ENCODE measurements around the gene STON1.
A peak's percentile ranks its signal among the peaks of the same experiment; 100 is the strongest.
"Not testable (repeated sequence)": the region's sequence is repeated elsewhere in the genome, so short reads cannot be mapped to it uniquely, and the experiment has no call there.

Gene STON1

GRCh38 chr2:48530033-48530811 is at the start of gene STON1:
Gene STON1 (plus strand): TSS chr2:48530154. CDS start chr2:48580634, 50,480 bp downstream.
- no peak for DNase-seq

- DNase-seq: no peak
Observed at GRCh38 chr2:48480526-48480925, 49.4 kb upstream of the STON1 start.

GRCh38 chr2:48482313-48482712 is 47.6 kb upstream of the STON1 start:
- DNase-seq: peak; percentile 69

- DNase-seq: peak; percentile 60
Observed at GRCh38 chr2:48482769-48483168, 47.2 kb upstream of the STON1 start.

DNA sequence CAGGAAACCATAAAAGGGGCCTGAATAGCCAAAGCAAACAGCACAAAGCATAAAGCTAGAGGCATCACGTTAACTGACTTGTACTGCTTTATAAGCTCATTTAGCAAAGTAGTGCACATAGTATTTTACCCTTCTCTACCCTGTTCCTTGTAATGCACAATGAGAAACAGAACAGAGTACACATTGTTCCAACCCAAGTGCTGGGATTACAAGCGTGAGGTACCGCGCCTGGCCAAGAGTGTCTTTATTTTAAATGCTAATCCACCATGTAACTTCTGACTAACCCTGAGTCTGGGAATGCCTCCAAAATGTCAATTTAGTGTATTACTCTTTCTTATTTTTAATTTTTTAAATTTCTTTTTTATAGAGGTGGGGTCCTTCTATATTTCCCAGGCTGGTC is 46.4 kb upstream of the STON1 start:
- DNase-seq: no peak

DNA sequence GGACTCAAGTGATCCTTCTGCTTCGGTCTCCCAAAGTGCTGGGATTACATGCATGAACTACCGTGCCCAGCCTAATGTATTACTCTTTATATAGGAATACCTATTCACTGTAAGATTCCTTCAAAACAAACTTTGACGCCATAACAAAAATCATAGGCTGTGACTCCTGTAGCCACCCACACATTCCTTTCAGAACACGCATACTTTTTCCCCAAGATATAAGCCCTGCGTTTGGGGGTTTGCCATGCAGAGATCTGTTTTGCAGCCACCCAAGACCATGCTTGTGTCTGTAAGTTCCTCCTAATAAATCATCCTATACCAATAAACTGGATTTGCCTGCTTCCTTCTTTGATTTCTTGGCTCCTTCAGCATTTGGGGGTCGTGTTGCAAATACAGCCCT is 46.0 kb upstream of the STON1 start:
- DNase-seq: no peak

- no peak for DNase-seq
Observed at GRCh38 chr2:48488545-48488944, 41.4 kb upstream of the STON1 start.

GRCh38 chr2:48496849-48497248 is 33.1 kb upstream of the STON1 start:
- no peak for DNase-seq

DNA sequence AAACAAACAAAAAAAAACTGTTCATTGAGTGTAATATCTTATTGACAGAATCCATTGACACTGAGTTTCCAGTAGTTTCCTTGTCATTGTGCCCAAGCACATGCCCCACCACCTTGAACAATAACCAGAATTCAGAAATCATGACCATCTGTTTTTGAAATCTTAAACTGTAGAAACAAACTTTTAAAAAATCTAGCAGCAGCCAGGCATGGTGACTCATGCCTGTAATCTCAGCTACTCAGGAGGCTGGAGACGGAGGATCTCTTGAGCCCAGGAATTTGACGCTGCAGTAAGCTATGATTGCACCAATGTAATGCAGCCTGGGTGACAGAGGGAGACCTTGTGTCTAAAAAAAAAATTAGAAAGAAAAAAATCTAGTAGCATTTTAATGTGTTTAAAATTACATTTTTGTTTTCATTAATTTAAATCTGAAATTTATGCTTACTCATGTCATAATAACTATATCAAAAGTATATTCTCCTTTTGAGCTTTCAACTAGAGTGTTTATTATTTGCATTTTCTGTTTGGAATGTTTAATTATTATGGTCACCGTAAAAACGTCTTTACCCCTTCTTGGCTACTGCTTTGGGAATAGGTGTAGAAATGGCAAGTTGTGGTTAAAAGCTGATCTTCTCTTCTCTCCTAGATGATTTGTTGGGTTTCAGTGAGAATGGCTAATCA is 25.2 kb upstream of the STON1 start:
- no peak for DNase-seq

GRCh38 chr2:48507111-48507510 is 22.8 kb upstream of the STON1 start:
- DNase-seq: no peak

DNA sequence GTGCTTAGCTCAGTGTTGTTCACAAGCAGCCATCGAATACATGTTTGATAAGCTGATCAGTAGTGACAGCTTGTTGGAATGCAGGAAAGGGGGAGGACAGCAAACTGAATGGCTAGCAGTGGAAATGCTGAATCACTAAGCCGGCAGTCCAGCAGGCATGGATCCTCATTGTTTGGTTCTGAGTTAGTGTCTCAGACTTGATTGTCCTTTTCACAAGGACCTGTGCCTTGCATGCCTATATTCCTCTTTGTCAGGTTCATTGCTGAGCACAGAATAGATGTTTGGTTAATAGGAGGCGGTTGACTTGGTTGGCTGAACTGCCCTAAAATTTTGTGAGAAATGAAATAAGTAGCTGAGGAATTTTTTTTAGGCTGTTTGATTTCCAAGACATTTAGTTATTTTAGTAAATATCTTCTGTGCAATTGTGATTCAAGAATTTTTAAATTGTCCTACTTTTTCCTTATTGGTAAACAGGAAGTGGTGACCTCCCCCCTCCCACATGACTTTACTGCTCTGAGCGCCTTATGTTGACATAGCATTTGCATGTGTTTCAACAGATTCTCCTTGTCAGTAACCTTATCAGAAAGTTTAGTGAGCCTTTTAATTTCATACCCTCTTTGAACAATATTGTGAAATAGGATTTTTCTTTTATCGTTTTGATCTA is 21.4 kb upstream of the STON1 start:
- no peak for DNase-seq

- no peak for DNase-seq
Observed at GRCh38 chr2:48510329-48510728, 19.6 kb upstream of the STON1 start.

GRCh38 chr2:48511849-48512470 is 18.0 kb upstream of the STON1 start:
- no peak for DNase-seq

- no peak for DNase-seq
Observed at GRCh38 chr2:48512571-48512970, 17.4 kb upstream of the STON1 start.

DNA sequence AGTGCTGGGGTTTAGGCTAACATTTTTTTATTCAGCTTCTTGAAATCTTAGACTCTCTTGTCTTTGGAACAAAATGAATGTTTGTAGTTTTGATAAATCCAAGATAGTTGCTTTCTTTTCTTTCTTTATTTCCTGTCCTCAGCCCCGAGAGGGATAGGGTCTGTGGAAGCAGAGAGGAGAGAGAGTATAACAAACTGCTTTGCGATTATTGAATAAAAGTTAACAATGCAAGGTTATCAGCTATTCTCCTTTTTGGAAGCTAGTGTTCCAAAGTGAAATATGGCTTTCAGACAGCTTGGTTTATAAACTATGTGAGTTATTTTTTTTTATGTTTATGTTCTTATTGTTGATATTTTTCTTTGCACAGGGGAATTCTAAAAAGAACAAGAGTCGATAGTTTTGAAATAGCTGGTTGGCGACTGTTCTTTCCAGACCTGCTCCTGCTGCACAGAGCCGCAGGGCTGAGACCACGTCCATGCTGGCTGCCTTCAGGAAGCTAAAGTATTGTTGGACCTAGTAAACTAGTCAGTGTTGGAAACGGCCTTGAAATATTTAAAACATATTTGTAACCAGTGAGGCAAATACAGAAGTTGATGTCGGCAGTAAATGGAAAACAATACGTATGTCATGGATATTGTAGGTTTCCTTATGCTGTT is 15.5 kb upstream of the STON1 start:
- DNase-seq: no peak

GRCh38 chr2:48515513-48515985 is 14.4 kb upstream of the STON1 start:
- no peak for DNase-seq

DNA sequence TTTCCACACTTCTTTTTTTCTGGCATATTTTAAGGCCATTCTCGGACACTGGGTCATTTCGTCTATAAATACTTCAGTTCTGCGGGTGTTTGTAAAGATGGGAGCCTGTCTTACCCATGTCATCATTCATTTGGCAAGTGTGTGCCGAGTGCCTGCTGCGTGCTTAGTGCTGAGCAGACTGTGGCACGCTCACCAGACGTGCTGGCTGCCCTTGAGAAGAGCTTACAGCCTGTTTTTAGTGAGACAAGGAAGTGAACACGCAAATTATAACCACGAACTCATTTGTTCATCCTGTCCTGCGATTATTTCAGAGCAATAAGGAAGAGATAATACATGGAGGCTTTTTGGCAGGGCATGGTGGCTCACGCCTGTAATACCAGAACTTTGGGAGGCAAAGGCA is 10.4 kb upstream of the STON1 start:
- DNase-seq: no peak

GRCh38 chr2:48524756-48525155 is 5.2 kb upstream of the STON1 start:
- not testable (repeated sequence) for DNase-seq

DNA sequence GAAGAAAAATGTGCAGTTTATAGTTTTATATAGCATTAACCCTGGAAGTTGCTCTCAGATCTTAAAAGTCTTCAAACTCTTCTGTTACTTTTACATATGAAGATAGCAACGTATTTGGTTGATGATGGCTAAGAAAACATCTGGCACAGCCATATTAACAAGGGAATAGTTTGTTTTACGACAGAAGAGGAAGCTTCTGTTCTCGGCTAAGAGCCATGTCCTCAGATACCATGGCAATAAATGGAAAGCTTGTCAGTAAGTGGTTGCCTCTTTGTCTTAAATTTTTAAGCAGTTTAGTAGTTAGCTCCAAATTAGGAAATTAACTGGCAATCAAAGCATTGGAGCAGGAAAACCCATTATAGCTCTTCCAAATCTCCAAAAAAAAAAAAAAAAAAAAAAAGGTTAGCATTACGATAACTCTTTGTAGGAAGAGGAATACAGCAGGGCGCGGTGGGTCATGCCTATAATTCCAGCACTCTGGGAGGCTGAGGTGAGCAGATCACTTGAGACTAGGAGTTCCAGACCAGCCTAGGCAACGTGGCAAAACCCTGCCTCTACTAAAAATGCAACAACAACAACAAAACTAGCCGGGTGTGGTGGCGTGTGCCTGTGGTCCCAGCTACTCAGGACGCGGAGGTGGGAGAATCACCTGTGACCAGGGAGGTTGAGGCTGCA is 4.5 kb upstream of the STON1 start:
- no peak for DNase-seq

- DNase-seq: no peak
Observed at GRCh38 chr2:48527226-48527885, 2.6 kb upstream of the STON1 start.

DNA sequence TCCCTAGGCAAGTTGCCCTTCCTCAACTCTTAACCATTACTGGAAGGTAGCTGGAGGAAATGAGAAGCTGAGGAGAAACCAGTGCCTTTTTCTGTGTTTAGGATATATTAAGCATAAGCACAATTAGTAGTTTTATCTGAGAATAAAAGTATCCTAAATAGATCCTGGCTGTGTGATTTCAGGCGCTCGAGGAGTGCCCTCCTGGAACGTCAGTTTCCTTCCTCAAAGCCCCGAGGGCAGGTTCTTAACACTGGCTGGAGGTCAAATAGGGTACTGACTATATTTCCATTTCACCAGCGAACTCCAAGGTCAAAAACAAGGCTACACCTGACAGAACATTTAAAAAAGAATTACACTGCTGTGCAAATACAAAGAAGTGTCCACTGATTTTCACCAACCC is 1.5 kb upstream of the STON1 start:
- no peak for DNase-seq

GRCh38 chr2:48529194-48529593 is 760 bp upstream of the STON1 start:
- no peak for DNase-seq

Data from NCI-H1694 treated with DMSO at 0.1 percent for 48 hours (cell line).